Adrenal gland (tissue), 12 donors: Measurements from ENCODE around the gene MAD1L1. TPM values are rescaled to one million over a fixed set of nuclear protein-coding genes. Genes with fewer than 3 reads are reported as not detected.
A peak's percentile ranks its signal among the peaks of the same experiment; 100 is the strongest.

Experiments
- DNase-seq, 7 donors: peaks; one replicate each; pipeline ENCODE4 v3.0.0-alpha.2; 2019 to 2020
- H3K27ac ChIP-seq, 5 donors: fragments of 200-600 bp; sonication (generic) in 4 of 5; 1 replicate in 3 of 5; 2 replicates in 2 of 5; pipeline versions ENCODE4 v1.5.1 to v1.8.0; 2016 to 2020; ENCODE audit warnings: mild to moderate bottlenecking in 1 of 5
- H3K27me3 ChIP-seq: fragments of 200-600 bp; 2 replicates; pipeline ENCODE4 v1.8.0; 2021
- H3K36me3 ChIP-seq, 2 donors: fragments of 200-600 bp; replicated peaks in 1 of 2; 1 replicate in 1 of 2; 2 replicates in 1 of 2; pipeline versions ENCODE4 v1.5.1 to v1.8.0; 2018 to 2022
- H3K4me1 ChIP-seq, 2 donors: fragments of 200-600 bp; replicated peaks in 1 of 2; 1 replicate in 1 of 2; 2 replicates in 1 of 2; pipeline versions ENCODE4 v1.5.1 to v1.8.0; 2018 to 2021
- H3K4me3 ChIP-seq, 4 donors: fragments of 200-600 bp; sonication (generic) in 3 of 4; one replicate each; pipeline ENCODE4 v1.5.1; 2016 to 2018
- H3K9me3 ChIP-seq, 3 donors: fragments of 200-600 bp; sonication (generic) in 1 of 3; replicated peaks in 1 of 3; 1 replicate in 2 of 3; 2 replicates in 1 of 3; pipeline versions ENCODE4 v1.5.1 to v1.8.0; 2016 to 2021
- POLR2A ChIP-seq, 2 donors: fragments of 450-650 bp; IDR thresholded peaks; one replicate each; pipeline ENCODE4 v1.6.1; 2017; ENCODE audit warnings: antibody characterized with exemption in 2 of 2, mild to moderate bottlenecking in 2 of 2, moderate library complexity in 1 of 2
- WGBS, 4 donors: extraction: QIAGEN DNeasy Blood & Tissue Kit in 2 of 4; methylation state at CpG; one replicate each; pipeline versions ENCODE4 v1.1.5 to v1.1.7; 2013 to 2017; 5-methylcytosine and 5-hydroxymethylcytosine counted together
- intact Hi-C, 2 donors: fragments of 100-400 bp; cut with DNase I; formaldehyde crosslinking; loops; one replicate each; pipeline versions ENCODE4 v1.14.1 to v1.15.0; 2022 to 2023
- polyA plus RNA-seq, 3 donors: library from polyadenylated mRNA; stranded (reverse); fragments of 200-250 nt in 2 of 3; fragments of 350-450 nt in 1 of 3; fragmentation: Illumina TruSeq in 1 of 3; extraction: RNeasy Lipid Tissue Mini Kit (QIAGEN cat#74804) in 1 of 3; gene quantifications; one replicate each; pipeline ENCODE4 v1.2.3, GENCODE V29; 2013 to 2014
- total RNA-seq, 9 donors: library from RNA; depleted of rRNA in 4 of 9; stranded (reverse); fragments of >200 nt in 4 of 9; fragments of 120-200 nt in 1 of 9; fragmentation: NEBNext Ultra II Directional in 1 of 9; extraction: Animal tissue kit (Norgen Biotek cat#: 25700) in 1 of 9; gene quantifications; one replicate each; pipeline versions ENCODE4 v1.1.0 to v1.2.4, GENCODE V29; 2013 to 2023
- TF ChIP-seq, protein P1 (sequence below), 6 experiments: fragments of 450-650 bp in 4 of 6; fragments of 200-600 bp in 2 of 6; sonication (generic) in 1 of 6; IDR thresholded peaks; 1 replicate in 5 of 6; 2 replicates in 1 of 6; pipeline versions ENCODE4 v1.5.1 to v1.8.0; 2016 to 2021; ENCODE audit warnings: antibody characterized with exemption in 6 of 6, mild to moderate bottlenecking in 2 of 6, moderate library complexity in 1 of 6
- donor health status: healthy with polysubstance abuse.
- donor health status: Bipolar disorder and iron deficiency.
- donor health status: DM: yes; HTN: yes; CAD: no.
- donor health status: DM: no; HTN: no; CAD: no.
- donor health status: DM: no; HTN: no; CAD: no.
- donor health status: DM: yes; HTN: yes; CAD: no.

The MAD1L1 gene
- total and polyA plus RNA-seq, 12 donors: 6.7 to 87.7 (median 28.9) TPM

DNA sequence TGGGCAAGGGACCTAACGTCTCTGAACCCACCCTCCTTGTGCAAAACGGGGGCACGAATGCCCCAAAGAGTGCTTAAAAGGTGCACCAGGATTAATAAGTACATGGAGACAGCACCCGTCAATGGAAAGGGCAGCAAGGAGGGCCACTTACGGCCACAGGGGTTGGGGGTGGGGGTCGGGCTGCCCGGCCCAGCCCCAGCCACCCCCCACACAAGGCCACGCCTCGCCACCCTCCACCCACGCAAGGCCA, 213.4 kb downstream of the MAD1L1 start:
- H3K4me3 ChIP-seq: peak overlapping the region in 1 of 4 donors; percentile 37
- no peak for DNase-seq
- peaks cover 25 to 26% of the 10 kb centered on the region in 2 donors for H3K4me1 ChIP-seq
- peak overlapping the region; percentile 13 to 93 (median 65) for H3K27ac ChIP-seq
- H3K27me3 ChIP-seq: no peaks in the 10 kb centered on the region
- 37 to 74% (median 52%) methylated on average over 7 to 10 of the region's 10 CpGs for WGBS, 4 donors
- H3K36me3 ChIP-seq: no peaks in the 10 kb centered on the region
- no peak for TF ChIP-seq POLR2A (IDR thresholded peaks at IDR 0.05)
- TF ChIP-seq, protein P1, sequence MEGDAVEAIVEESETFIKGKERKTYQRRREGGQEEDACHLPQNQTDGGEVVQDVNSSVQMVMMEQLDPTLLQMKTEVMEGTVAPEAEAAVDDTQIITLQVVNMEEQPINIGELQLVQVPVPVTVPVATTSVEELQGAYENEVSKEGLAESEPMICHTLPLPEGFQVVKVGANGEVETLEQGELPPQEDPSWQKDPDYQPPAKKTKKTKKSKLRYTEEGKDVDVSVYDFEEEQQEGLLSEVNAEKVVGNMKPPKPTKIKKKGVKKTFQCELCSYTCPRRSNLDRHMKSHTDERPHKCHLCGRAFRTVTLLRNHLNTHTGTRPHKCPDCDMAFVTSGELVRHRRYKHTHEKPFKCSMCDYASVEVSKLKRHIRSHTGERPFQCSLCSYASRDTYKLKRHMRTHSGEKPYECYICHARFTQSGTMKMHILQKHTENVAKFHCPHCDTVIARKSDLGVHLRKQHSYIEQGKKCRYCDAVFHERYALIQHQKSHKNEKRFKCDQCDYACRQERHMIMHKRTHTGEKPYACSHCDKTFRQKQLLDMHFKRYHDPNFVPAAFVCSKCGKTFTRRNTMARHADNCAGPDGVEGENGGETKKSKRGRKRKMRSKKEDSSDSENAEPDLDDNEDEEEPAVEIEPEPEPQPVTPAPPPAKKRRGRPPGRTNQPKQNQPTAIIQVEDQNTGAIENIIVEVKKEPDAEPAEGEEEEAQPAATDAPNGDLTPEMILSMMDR (IDR thresholded peaks at IDR 0.05): no peak
- intact Hi-C loops: no loop called here
- H3K9me3 ChIP-seq: no peaks in the 10 kb centered on the region

DNA sequence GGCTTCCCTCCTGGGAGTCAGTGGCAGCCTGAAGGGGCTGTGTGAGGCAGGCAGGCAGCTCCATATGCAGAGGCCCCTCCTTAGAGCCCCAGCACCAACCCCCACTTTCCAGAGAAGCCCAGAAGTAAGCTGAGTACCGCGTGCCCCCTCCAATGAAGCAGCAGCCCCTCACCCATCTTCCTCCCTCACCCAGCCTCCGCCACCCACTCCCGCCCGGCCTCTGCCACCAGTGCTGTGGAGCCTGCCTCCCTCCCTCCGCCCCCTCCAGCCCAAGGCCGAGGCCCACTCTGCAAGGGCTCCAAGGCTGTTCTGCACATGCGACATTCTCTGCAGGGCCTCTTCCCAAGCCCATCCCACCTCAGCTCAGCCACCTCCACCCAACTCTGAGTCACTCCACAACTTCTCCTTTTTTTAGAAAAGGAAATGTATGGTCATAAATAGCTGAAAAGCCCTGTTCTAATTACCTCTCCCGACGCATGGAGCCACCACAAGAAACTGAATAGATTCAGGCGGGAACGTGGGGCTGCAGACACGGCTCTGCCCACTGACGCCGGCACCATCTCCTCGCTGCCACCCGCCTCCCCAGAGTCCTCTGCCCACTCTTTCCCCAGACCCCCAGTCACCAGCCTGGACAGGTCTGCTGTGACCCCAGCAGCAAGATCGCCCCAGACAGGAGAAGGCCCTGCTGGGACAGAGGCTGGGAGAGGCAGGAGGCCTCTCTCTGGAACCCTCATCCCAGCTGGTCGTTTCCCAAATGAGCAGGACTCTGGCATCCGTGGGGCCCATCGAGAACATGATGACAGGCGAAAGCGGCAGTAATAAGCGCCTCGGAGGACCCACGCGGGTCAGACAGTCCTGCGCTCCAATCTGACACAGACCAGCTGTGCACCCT, 213.9 kb downstream of the MAD1L1 start:
- Histone ChIP-seq H3K27me3 (no peaks in the 10 kb centered on the region), H3K9me3 (no peaks in the 10 kb centered on the region), H3K36me3 (no peaks in the 10 kb centered on the region), H3K4me3 (peak overlapping the region in 1 of 4 donors; percentile 37), H3K27ac (peak overlapping the region; percentile 13 to 93 (median 65)), H3K4me1 (peaks cover 25 to 26% of the 10 kb centered on the region in 2 donors)
- DNase-seq: peak; percentile 70 to 84 (median 78)
- 35 to 49% (median 42%) methylated on average over 20 to 28 of the region's 28 CpGs for WGBS, 4 donors
- peak in 1 of 2 donors; percentile 14 for TF ChIP-seq POLR2A (IDR thresholded peaks at IDR 0.05)
- TF ChIP-seq, protein P1 (IDR thresholded peaks at IDR 0.05): no peak
- intact Hi-C loops: no loop called here

DNA sequence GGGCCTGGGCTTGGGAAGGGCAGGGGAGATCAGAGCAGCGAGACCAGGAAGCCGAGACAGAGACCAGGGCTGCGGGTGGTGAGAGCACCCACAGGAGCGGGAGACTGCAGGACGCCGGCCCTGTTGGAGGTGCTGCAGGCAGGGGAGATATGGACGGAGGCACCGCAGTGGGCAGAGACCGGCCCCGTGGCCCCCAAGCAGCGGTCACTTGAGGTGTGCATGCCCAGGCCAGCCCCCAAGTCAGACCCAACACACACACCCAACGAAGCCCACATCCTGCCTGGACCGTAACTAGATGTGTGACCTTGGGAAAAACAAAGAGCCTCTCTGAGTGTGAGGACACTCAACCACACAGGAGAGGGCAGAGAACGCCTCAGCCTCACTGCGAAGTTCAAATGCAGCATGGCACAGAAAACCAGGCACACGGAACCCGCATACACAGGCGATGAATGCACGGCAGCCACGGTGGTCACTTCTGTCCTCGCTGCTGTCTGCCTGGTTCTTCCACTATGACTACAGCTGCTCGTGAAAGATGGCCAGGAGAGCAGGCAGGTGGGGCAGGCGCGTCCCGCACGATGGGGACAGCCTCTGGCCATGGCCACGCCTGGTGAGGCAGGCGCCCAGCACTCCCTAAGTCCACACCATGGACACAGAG, 214.7 kb downstream of the MAD1L1 start:
- Histone ChIP-seq H3K4me1 (peaks cover 25 to 26% of the 10 kb centered on the region in 2 donors), H3K4me3 (no peak overlapping the region), H3K27me3 (no peaks in the 10 kb centered on the region), H3K36me3 (no peaks in the 10 kb centered on the region), H3K27ac (peak overlapping the region in 2 of 5 donors; percentile 90 to 93), H3K9me3 (no peaks in the 10 kb centered on the region)
- TF ChIP-seq POLR2A (IDR thresholded peaks at IDR 0.05): no peak
- TF ChIP-seq, protein P1 (IDR thresholded peaks at IDR 0.05): no peak
- intact Hi-C loops: no loop called here
- peak in 1 of 7 donors; percentile 11 for DNase-seq
- WGBS, 4 donors: 70 to 86% (median 80%) methylated on average over 22 to 28 of the region's 28 CpGs

DNA sequence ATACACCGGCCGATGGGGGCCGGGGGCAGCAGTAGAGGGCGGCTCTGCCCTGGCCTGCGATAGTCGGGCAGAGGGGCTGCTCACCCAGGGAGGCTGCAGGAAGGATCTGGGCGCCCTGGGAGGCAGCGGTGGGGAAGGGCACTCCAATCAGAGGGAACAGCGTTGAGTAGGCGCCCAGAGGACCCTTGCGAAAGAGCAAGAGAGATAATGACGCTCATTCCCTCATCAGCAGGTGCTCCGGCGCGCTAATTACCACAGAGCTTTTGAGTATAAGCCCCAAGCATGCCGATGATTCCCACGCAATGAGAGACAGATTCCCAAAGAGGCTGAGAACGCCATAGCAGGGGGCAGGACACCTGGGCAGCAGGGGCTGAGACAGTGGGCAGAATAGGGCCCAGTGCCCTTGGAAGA, 215.3 kb downstream of the MAD1L1 start:
- Histone ChIP-seq H3K36me3 (no peaks in the 10 kb centered on the region), H3K4me1 (peaks cover 25 to 26% of the 10 kb centered on the region in 2 donors), H3K27ac (no peak overlapping the region), H3K4me3 (no peak overlapping the region), H3K27me3 (no peaks in the 10 kb centered on the region), H3K9me3 (no peaks in the 10 kb centered on the region)
- TF ChIP-seq, protein P1 (IDR thresholded peaks at IDR 0.05): no peak
- no peak for TF ChIP-seq POLR2A (IDR thresholded peaks at IDR 0.05)
- intact Hi-C loops: no loop called here
- DNase-seq: peak in 1 of 7 donors; percentile 4
- 92 to 98% (median 96%) methylated on average over 7 to 18 of the region's 18 CpGs for WGBS, 4 donors
